ENCODE results near the gene EPYC.
"Not testable (repeated sequence)": the region's sequence is repeated elsewhere in the genome, so short reads cannot be mapped to it uniquely, and the experiment has no call there.

The EPYC gene

DNA sequence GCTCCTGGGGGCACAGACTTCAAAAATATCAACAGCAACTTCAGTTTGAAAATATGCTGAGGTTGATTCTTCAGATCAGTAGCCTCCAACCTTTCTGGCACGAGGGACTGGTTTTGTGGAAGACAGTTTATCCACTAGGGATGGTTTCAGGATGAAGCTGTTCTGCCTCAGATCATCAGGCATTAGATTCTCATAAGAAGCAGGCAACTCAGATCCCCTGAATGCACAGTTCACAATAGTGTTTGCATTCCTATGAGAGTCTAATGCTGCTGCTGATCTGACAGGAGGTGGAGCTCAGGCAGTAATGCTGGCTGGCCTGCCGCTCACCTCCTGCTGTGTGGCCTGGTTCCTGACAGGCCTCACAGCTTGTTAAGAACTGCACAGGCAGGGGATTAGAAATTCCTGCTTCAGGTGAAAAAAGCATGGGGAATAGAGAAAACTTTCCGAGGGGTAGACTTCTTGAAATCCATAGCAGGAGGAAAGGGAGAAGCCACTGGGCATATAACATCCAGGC, 12.8 kb downstream of the EPYC start:
- DNase-seq (ENCODE audit: low read depth in 1 of 2, low spot score in 1 of 2): no peak

DNA sequence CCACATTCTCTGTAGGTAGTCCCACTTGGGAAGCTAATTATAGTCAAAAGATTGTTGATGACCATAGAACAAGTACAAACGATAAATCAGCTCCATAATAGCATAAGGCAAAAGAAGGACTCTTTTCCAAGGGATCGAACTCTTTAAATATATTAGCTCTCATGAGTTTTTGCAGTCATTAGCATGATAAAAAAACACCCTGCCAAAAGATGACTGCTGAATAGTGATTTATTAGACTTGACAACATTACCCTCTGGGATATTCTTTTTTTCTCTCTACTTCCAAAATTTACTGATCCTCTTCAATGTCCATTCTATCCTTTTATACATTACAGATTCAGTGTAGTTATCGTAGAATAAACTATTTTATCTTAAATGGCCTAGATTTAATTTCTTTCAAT, 14.2 kb downstream of the EPYC start:
- DNase-seq (ENCODE audit: low read depth in 1 of 2, low spot score in 1 of 2): no peak

DNA sequence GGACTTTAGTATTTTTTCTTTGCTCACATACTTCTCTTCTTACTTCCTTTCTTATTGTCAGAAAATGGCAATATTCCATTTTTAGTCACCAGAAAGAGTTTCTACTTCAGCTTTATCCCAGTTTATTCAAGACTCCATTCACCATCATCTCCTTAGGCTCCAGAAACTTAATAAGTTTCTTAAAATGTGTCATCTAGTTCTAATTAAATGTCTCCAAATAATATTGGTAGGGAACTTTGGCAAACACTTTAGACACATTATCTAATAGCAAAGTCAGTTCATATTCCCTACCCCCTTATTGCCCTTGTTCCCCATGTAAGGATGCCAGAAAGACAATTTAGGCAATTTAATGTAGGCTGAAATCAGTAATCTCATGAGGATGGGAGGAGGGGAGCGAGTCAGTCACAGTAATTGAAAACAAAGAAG, 15.1 kb downstream of the EPYC start:
- DNase-seq (ENCODE audit: low read depth in 1 of 2, low spot score in 1 of 2): no peak

DNA sequence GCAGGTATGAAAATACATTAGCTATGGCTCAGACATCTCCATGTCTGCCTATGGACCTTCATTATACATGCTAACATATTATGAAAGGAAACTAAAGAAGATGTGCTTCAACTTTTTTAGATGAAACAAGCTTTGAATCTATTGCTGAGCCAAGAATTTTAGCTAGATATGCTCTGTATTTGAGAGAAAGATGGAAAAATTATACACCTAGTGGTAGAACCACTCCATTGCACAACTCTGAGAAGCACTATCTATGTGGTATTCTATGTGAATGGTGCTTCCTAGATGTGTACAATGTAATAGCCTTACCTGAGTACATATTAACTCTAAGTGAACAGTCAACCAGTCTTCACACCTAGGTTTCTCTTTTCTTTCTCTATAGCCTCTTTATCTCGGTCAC, 17.3 kb downstream of the EPYC start:
- DNase-seq (ENCODE audit: low read depth in 1 of 2, low spot score in 1 of 2): no peak

DNA sequence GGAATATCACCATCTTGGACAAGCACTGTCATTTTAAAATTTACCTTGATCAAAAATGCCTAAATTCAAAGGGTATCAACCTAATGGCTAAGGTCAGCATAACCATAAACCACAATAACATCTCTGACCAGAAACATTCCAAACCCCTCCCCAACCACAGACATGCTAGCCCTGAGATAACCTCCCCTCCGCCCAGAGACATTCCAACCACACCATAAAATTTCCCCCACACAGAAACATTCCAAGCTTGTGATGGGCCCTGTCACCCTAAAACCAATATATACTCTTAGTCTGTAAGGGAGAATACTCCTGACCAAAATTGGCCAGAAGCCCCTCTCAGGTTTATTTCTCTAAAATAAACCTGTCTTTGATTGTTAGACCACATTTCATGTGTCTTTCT, 17.7 kb downstream of the EPYC start:
- DNase-seq (ENCODE audit: low read depth in 1 of 2, low spot score in 1 of 2): no peak

DNA sequence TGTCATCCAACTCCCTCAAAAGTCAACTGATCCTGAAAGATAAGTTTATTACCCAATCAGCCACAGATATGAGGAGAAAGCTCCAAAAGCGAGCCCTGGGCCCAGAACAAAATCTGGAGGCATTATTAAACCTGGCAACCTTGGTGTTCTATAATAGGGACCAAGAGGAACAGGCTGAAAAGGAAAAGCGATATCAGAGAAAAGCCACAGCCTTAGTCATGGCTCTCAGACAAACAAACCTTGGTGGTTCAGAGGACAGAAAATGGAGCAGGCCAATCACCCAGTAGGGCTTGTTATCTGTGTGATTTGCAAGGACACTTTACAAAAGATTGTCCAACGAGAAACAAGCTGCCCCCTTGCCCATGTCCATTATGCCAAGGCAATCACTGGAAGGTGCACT, 19.4 kb downstream of the EPYC start:
- not testable (repeated sequence) for DNase-seq (ENCODE audit: low read depth in 1 of 2, low spot score in 1 of 2)

DNA sequence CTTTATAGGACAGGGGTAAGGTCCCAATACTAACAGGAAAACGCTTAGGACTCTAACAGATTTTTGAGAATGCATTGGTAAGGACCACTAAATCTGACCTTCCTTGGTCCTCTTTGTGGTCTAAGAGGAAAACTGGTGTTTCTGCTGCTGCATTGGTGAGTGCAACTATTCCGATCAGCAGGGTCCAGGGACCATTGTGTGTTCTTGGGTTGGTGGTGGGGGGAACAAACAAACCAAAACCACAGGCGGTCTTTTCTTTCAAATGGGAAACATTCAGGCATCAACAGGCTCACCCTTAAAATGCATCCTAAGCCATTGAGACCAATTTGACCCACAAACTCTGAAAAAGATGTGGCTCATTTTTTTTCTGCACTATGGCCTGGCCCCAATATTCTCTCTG, 20.7 kb downstream of the EPYC start:
- no peak for DNase-seq (ENCODE audit: low read depth in 1 of 2, low spot score in 1 of 2)

DNA sequence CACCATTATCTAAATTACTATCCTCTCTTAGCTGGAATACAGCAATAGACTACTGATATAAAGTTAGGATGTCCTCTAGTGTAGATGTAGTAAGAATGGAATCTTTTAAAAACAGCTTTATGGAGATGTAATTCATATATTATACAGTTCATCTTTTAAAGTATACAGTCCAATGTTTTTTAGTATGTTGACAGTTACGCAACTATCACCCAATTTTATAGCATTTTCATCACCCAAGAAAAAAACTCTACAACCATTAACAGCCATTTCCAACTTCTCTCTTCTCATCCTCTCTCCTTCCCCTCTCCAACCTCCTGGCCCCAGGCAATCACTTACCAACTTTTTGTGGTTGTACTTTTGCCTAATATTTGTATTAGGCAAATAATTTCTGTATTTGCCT, 22.6 kb downstream of the EPYC start:
- DNase-seq (ENCODE audit: low read depth in 1 of 2, low spot score in 1 of 2): no peak

DNA sequence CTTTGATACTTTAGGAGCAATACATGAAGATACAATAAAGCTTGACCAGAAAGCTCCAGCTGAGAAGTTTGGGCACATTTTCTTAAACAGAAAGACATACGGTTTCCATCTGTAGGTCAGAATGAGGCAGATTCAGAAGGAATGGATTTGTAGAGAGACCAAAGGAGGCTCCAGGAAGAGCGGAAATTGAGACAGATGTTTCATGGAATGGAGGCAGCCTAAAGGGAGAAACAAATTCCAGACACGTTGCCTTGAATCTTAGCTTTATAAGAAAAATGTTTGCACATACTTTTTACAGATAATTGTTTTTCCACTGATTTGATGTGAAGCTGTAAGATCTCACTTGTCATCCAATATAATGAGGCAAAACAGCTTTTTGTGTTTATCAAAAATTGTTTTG, 24.8 kb downstream of the EPYC start:
- DNase-seq (ENCODE audit: low read depth in 1 of 2, low spot score in 1 of 2): no peak

DNA sequence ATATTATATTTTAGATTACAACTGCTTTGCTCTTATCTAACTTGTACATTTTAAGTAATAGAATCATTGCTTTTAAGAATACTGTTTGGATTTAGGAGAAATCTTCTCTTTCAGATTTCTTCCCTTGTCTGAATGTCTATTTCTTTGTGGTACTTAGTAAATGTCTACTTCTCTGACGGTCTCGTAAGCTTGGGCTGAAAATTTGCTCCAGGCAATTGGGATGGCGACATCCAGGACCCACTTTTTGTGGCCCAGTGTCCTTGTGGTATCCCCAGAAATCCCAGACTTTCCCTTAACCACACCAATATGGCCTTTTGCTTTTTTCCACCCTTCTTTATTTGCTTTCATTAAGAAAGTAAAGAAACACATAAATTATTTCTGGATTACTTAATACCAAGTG, 25.8 kb downstream of the EPYC start:
- DNase-seq (ENCODE audit: low read depth in 1 of 2, low spot score in 1 of 2): no peak

DNA sequence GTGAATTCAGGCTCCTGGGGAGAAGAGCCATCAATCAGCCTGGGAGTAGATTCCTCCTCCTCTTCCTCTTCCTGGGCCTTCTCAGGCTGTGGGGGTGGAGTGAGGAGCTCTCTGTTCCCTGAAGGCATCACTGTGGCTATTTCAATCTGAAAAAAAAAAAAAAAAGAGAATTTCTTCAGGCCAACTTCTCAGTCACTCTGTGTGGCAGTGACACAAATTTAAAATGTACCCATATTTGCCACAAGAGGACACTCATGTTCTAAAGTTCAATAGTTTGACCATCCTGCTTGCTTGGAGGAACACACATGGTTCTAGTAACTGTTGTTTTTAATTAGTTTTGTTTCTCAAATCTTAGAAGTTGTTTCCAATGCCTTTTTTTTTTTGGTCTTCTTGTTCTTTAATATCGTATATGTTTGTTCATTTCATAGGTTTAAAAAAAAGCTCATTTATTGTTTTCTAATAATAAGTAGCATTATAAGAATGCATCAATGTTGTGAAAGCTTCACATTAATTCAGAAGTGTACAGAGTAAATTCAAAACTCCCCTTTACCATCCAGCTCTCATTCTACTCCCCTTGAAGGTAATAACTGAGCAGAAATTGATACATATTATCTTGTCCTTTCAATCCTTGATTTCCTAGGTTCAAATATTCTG, 26.5 kb downstream of the EPYC start:
- no peak for DNase-seq (ENCODE audit: low read depth in 1 of 2, low spot score in 1 of 2)

DNA sequence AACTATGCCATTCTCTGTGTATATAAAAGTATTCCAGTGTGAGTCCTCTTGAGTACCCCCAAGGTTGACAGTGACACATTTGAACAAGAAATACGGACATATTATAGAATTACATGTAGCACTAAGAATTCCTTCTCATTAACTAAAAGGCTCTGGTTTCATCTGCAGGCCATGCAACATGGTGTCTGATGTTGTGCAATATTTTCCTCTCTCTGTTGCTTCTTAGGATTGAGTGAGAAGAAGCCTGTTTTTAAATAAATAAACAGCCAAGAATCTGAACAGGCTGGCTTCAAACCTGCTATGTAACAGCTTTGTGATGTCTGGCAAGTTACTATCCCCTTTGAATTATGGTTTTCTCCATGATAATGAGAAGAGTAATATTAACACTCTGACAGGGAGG, 27.5 kb downstream of the EPYC start:
- no peak for DNase-seq (ENCODE audit: low read depth in 1 of 2, low spot score in 1 of 2)

DNA sequence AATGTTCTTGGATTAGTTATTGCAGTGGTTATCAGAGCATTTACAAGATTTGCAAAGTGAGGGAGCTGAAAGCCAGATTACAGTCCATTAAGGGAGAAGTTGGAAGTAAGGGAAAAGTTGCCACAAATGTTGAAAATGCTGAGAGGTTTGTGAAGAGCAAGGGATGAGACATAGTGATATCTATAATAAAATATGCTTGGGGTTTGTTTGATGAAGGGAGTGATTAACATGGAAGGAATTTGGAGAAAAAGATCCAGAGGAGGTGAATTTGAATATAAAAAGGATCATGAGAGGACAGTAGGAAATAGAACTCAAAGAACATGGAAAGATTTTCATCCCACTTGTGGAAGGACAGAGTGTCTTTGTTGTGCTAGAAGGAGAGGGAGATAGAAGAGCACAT, 30.5 kb downstream of the EPYC start:
- DNase-seq (ENCODE audit: low read depth in 1 of 2, low spot score in 1 of 2): no peak

DNA sequence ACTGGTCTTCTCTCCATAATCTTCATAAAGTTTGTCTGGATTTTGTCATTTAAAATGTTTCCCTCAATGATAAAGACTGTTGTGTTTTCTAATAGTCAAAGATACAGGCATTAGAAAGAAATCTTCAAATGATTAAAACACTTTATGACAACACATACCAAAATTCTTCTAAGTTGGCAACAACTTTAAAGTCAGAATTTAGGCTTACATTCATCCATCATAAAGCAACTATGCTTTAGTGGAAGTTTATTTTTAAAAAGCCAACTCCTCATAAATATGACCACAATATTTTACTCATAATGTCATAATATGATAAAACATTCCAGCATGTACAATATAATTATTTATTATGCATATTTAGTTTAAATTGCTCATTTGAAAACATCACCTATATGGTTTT, 32.5 kb downstream of the EPYC start:
- DNase-seq (ENCODE audit: low read depth in 1 of 2, low spot score in 1 of 2): no peak

DNA sequence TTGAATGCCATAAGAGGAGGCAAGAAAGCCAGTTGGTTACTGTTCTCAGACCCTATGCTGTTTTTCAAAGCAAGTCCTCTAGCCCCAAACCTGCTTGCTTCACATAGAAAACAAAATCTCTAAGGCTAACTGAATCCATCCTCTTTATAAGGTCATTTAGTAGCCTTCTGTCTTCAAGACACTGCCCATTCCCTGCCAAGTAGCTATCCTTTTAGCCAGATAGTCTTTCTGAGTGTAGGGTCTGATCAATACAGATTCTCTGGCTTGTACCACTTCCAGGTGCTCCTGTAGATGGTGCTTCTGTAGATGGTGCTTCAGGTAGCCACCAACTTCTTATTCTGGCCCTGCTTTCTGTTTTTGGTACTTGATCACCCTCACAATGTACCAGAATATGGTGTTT, 33.9 kb downstream of the EPYC start:
- no peak for DNase-seq (ENCODE audit: low read depth in 1 of 2, low spot score in 1 of 2)

DNA sequence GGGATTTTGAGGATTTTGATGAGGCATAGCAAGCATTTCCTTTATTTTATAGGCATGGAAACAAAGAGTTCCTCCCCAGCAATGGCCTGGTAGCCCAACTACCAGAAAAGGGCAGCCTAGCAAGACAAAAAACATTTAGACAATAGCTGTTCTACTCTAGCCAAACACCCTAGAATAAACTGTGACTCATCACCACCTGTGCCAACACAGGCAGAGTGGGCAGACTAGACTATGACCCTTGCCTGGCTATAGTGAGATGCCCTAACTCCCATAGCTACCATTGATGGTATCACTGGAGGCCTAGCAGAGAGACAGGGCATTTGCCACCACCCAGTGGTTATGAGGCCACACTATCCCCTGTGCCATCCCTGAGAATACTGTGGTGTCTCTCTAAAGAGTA, 34.3 kb downstream of the EPYC start:
- no peak for DNase-seq (ENCODE audit: low read depth in 1 of 2, low spot score in 1 of 2)

DNA sequence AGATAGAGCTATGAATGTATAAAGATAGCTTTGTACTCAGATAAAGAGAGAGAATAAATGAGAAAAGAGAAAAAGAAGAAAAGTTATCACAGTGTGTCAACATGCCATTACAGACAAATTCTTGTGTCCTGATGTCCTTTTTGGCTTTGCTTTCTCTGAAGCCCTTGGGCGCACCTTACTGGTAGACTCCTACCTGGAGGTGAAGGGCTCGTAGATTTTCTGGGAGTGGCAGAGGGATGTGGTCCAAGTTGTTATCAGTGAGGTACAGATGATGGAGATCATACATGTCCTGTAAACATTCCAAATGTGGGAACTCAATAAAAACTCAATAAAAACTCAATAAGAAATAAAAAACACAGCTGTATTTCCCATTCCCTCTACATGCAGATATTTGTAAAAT, 34.9 kb downstream of the EPYC start:
- no peak for DNase-seq (ENCODE audit: low read depth in 1 of 2, low spot score in 1 of 2)

DNA sequence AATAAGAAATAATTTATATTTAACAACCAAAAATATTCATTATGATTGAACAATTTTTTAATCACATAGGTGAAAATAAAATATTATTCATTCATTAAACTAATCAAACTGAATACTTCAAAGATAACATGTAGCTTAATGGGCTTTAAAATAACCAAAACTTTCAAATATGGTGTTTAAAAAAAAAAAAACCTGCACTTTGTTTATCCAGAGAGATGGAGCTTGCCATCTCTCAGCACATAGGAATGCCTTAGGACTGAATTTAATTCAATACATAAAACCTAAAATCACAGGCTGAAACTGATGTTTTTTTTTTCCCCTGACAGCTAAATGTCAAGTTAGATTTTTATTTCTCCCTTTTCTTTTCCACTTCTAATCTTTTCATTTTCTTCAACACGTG, 35.4 kb downstream of the EPYC start:
- DNase-seq (ENCODE audit: low read depth in 1 of 2, low spot score in 1 of 2): no peak

DNA sequence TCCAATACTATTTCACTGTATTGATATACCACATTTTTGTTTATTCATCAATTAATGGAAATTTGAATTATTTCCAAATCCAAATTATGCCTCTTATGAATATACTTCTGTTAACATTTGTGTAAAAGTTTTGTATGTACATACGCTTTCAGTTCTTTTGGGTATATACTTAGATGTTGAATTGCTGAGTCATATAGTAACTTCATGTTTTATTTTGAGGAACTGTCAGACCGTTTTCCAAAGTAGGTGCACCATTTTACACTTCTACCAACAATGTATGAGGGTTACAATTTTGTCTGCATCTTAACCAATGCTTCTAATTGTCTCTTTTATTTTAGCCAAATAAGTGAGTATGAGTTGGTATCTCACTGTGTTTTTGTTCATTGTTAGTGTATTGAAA, 39.6 kb downstream of the EPYC start:
- no peak for DNase-seq (ENCODE audit: low read depth in 1 of 2, low spot score in 1 of 2)

DNA sequence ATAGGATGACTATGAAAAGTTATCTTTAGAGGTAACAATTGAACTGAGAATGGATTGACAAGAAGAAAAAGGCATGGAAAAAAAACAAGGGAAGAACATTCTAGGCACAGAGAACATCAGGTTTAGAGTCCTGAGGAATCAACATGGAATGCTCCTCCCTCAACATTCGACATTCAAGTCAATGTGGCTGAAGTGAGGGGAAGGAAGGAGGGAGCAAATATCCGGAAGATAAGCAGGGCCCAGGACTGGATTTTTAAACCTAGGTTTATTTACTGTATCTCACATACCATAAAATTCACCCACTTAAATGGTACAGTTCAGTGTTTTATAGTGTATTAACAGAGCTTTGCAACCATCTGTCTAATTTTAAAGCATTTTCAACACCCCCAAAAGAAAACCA, 40.2 kb downstream of the EPYC start:
- DNase-seq (ENCODE audit: low read depth in 1 of 2, low spot score in 1 of 2): no peak

DNA sequence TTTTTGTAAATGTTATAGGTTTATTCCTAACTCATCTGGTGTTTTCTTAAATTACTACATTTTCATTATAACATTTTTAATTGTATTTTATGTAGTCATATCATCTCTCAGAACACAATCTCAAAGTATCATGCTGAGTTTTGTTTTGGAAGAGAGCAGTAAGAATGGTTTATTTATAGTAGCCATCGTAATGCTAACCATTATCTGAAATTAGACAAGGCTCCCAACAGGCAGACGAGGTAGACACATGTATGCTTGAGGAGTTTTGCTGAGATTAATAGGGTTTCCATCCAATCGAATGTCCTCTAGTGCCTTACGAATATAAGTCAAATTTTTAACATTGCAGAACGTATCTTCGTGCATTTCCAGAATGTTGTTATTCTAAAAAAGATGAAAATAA, 40.8 kb downstream of the EPYC start:
- DNase-seq (ENCODE audit: low read depth in 1 of 2, low spot score in 1 of 2): no peak

DNA sequence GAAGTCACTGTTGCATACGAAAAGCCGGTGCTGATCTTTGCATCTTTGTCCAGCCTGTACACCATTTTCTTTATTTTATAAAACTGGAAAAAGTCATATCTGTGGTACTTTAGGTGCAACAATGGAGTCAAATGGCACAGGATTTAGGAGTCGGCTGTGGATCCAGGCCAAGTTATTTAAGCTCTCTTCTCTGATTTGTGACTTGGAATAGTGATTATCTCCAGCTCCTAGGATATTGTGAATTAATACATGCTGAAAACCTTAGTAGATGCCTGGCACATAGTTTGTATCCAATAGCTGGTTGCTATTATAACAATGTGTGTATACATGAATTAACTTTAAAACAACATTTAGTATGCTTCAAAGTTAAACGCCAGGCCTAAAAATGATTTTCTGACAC, 43.6 kb downstream of the EPYC start:
- no peak for DNase-seq (ENCODE audit: low read depth in 1 of 2, low spot score in 1 of 2)

DNA sequence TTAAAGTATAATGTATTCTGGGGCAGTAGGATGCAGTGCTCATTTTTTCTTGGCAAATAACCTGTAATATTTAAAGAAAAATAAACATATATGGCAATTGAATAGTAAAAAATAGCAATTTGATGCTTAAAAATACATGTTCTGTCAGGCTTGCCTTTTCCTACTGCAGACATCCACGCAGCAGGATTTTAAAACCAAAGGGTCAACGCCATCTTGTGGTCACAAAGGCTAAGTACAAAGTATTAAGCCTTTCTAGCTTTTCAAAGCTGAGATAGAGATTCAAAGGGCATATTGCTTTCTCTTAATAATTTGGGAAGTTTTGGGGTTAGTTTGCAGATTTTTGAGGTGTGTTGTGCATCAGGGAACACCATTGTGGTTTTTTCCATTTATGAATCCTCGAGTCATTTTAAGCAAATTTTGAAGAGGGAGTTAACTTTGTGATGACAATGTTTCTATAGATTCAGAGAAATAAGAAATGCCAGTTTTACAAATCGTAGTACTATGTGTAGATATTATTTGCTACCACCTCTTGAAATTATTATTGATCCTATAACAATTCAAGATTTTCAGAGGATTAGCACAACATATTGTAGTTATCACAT, 45.1 kb downstream of the EPYC start:
- no peak for DNase-seq (ENCODE audit: low read depth in 1 of 2, low spot score in 1 of 2)
